Stomach (tissue), 9 donors: Measurements from ENCODE around the gene PDXK. TPM values are rescaled to one million over a fixed set of nuclear protein-coding genes. Genes with fewer than 3 reads are reported as not detected.

Experiments used
- DNase-seq, 2 donors: peaks; one replicate each; pipeline versions ENCODE4 v3.0.0 to v3.0.0-alpha.2; 2013 to 2019
- H3K27ac ChIP-seq, 5 donors: fragments of 200-600 bp in 4 of 5; sonication (generic) in 4 of 5; one replicate each; pipeline ENCODE4 v1.5.1; 2013 to 2019; ENCODE audit warnings: mild to moderate bottlenecking in 1 of 5, moderate library complexity in 1 of 5
- H3K27me3 ChIP-seq, 3 donors: fragments of 200-600 bp; sonication (generic); one replicate each; pipeline ENCODE4 v1.5.1; 2017 to 2019; ENCODE audit warnings: mixed run types in 1 of 3
- H3K36me3 ChIP-seq, 4 donors: fragments of 200-600 bp; sonication (generic); 1 replicate in 3 of 4; 2 replicates in 1 of 4; pipeline ENCODE4 v1.5.1; 2016 to 2019
- H3K4me1 ChIP-seq, 4 donors: fragments of 200-600 bp; sonication (generic); one replicate each; pipeline ENCODE4 v1.5.1; 2016 to 2019
- H3K4me3 ChIP-seq, 4 donors: fragments of 200-600 bp; sonication (generic) in 3 of 4; one replicate each; pipeline ENCODE4 v1.5.1; 2016 to 2019; ENCODE audit warnings: mild to moderate bottlenecking in 1 of 4
- H3K9me3 ChIP-seq, 4 donors: fragments of 200-600 bp; sonication (generic); one replicate each; pipeline ENCODE4 v1.5.1; 2016 to 2019
- CTCF ChIP-seq, 7 experiments: fragments of 450-650 bp in 4 of 7; fragments of 200-600 bp in 3 of 7; sonication (generic) in 3 of 7; IDR thresholded peaks; one replicate each; pipeline ENCODE4 v1.5.1; 2016 to 2019; ENCODE audit warnings: antibody characterized with exemption in 7 of 7, control low read depth in 2 of 7, mild to moderate bottlenecking in 1 of 7
- EP300 ChIP-seq: sonication (generic); formaldehyde crosslinking; IDR thresholded peaks from one replicate; pipeline ENCODE4 v1.6.1; 2017; ENCODE audit warnings: antibody characterized with exemption
- POLR2A ChIP-seq, 4 donors: fragments of 450-650 bp; IDR thresholded peaks; one replicate each; pipeline ENCODE4 v1.6.1; 2016; ENCODE audit warnings: antibody characterized with exemption in 4 of 4, control low read depth in 2 of 4, mild to moderate bottlenecking in 1 of 4, moderate library complexity in 1 of 4
- POLR2AphosphoS5 ChIP-seq, 3 donors: sonication (generic); formaldehyde crosslinking; IDR thresholded peaks; one replicate each; pipeline ENCODE4 v1.6.1; 2016; ENCODE audit warnings: antibody characterized with exemption in 3 of 3
- WGBS, 5 donors: extraction: QIAGEN DNeasy Blood & Tissue Kit in 3 of 5; methylation state at CpG; one replicate each; pipeline versions ENCODE4 v1.1.5 to v1.1.7; 2013 to 2018; 5-methylcytosine and 5-hydroxymethylcytosine counted together
- intact Hi-C: fragments of 100-400 bp; cut with DNase I; formaldehyde crosslinking; loops from one replicate; pipeline ENCODE4 v1.15.1; 2023; ENCODE audit warnings: low total_unique reads
- polyA plus RNA-seq, 3 donors: library from polyadenylated mRNA; stranded (reverse); fragments of 200-250 nt; gene quantifications; one replicate each; pipeline ENCODE4 v1.2.3, GENCODE V29; 2013
- total RNA-seq, 5 donors: library from RNA; depleted of rRNA; stranded (reverse); fragments of >200 nt; gene quantifications; one replicate each; pipeline versions ENCODE4 v1.1.0 to v1.2.3, GENCODE V29; 2014 to 2016
- donor health status: healthy with polysubstance abuse.
- donor health status: Bipolar disorder and iron deficiency.
- donor health status: healthy.

PDXK gene
- total and polyA plus RNA-seq, 8 donors: 36.7 to 139 (median 52.3) TPM

DNA sequence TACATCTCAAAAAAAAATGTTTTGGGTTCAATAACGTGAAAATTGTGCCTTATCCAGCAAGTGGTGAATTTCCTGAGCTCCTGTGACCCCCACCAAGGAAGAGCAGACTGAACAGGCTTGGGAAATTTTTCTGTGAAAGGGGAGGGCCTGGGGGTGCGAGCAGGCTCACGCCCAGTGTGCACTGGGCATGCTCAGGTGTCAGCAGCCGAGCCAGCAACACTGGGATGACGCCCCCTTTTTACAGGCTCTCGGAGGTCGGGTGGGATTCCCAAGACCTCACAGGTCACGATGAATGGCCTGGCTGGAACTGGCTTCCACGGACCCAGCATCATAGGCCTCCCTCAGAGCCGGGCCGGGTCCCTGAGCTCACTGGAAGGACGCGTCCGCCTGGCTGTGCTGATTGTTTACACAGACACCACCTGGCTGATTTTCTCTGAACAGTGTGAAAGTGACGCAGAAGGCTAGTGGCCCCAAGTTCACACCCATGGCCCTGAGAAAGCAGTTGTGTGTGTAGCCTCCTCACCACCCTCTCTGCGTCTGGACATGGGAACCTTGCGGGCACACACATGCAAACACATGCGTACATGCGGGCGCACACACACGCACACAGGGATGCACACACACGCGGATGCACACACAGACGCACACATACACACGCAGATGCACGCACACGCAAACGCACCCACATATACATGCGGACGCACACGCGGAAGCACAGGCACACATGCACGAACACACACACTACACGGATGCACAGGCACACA lies 48.0 kb downstream of the PDXK start:
- Histone ChIP-seq H3K4me1 (peaks cover 11 to 29% (median 22%) of the 10 kb centered on the region in 4 donors), H3K27me3 (no peaks in the 10 kb centered on the region), H3K27ac (peak overlapping the region in 2 of 5 donors; percentile 80 to 81), H3K4me3 (no peak overlapping the region), H3K36me3 (peaks cover 7 to 20% (median 14%) of the 10 kb centered on the region in 4 donors), H3K9me3 (no peaks in the 10 kb centered on the region)
- 68 to 72% (median 69%) methylated on average over 28 to 34 of the region's 34 CpGs for WGBS, 5 donors
- intact Hi-C loops: loop anchor here (5.0 kb wide), 1 partner anchor 35 kb away; no protein-coding TSS in a partner anchor
- peak in 1 of 2 donors; percentile 72 for DNase-seq
- TF ChIP-seq POLR2AphosphoS5 (IDR thresholded peaks at IDR 0.05): no peak
- TF ChIP-seq EP300: no peak
- no peak for TF ChIP-seq POLR2A (IDR thresholded peaks at IDR 0.05)
- TF ChIP-seq CTCF (IDR thresholded peaks at IDR 0.05): no peak

DNA sequence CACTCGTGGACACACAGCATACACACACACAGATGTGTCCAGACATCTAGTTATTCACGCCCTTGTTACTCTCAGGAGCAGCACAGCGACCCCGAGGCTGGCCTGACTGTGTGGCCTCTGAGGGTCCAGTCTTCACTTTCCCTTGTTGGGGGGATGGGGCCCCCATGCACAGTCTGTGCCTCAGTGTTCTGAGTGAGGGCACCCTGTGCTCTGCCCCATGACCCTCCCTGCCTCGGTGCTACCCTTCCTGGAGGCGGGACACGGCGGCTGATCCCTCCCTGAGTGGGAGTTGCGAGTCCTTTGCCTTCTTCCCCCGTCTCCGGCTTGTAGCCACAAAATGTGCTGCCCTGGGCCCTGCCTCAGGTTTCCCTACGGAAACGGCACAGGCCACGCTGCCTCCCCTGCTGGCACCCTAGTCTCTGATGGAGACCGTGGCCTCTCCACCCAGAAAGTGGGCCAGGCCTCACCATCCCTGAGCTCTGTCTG lies 48.6 kb downstream of the PDXK start:
- no peak overlapping the region for H3K4me3 ChIP-seq
- intact Hi-C loops: loop anchor here (5.0 kb wide), 1 partner anchor 35 kb away; no protein-coding TSS in a partner anchor
- TF ChIP-seq EP300 (no peak), CTCF (IDR thresholded peaks at IDR 0.05) (no peak), POLR2AphosphoS5 (IDR thresholded peaks at IDR 0.05) (no peak), POLR2A (IDR thresholded peaks at IDR 0.05) (no peak)
- H3K9me3 ChIP-seq: no peaks in the 10 kb centered on the region
- peaks cover 5 to 18% (median 8%) of the 10 kb centered on the region in 4 donors for H3K36me3 ChIP-seq
- no peak for DNase-seq
- 65 to 86% (median 74%) methylated on average over 11 to 15 of the region's 15 CpGs for WGBS, 5 donors
- peak overlapping the region; percentile 64 to 81 (median 73) for H3K27ac ChIP-seq
- H3K4me1 ChIP-seq: peaks cover 11 to 29% (median 22%) of the 10 kb centered on the region in 4 donors
- H3K27me3 ChIP-seq: no peaks in the 10 kb centered on the region

DNA sequence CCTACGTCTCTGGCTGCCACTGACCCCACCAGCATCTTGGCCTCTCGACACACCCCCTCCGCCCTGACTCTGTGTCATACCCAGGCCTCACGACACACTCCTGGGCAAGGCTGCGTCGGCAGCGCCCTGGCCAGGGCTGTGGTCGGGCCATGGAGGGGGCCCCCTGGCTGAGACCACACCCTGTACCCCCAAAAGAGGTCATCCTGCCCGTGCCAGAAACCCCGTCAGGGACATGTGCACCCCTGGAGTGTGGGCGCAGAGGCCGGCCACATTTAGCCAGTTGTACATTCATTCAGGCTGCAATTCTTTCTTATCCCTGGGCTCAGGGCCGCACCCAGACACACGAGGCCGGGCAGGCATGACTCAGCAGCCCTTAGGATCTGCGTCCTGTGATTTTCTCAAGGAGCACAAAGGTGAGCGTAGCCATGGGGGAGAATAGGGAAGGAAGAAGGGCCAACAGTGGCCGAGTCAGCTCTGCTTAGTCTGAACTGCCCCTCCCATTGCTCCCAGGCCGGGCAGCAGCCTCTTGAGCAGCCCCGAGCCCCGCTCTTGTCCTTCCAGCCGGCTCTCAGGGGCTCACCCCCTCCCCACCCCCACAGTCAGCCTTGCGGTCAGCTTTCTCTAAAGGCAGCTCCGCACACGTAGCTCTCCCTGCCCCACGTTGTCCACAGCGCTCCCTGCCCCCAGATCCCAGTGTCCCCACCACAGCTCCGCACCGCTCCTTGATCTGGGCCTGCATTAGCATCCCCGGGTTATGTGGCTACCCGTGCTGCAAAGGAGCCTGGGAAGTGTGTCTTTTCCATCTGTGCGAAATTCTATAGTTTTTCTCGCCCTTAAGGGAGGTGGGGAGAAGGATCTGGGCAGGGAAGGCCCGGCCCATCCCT lies 49.3 kb downstream of the PDXK start:
- no peaks in the 10 kb centered on the region for H3K27me3 ChIP-seq
- no peak overlapping the region for H3K4me3 ChIP-seq
- no peaks in the 10 kb centered on the region for H3K9me3 ChIP-seq
- 39 to 56% (median 43%) methylated on average over 19 to 34 of the region's 34 CpGs for WGBS, 5 donors
- TF ChIP-seq EP300: no peak
- TF ChIP-seq POLR2AphosphoS5 (IDR thresholded peaks at IDR 0.05): peak in 2 of 3 donors; percentile 33 to 69
- no peak for TF ChIP-seq CTCF (IDR thresholded peaks at IDR 0.05)
- TF ChIP-seq POLR2A (IDR thresholded peaks at IDR 0.05): no peak
- peak overlapping the region; percentile 64 to 81 (median 73) for H3K27ac ChIP-seq
- intact Hi-C loops: loop anchor here (5.0 kb wide), 1 partner anchor 36 kb away; no protein-coding TSS in a partner anchor
- H3K36me3 ChIP-seq: peaks cover 5 to 18% (median 9%) of the 10 kb centered on the region in 4 donors
- H3K4me1 ChIP-seq: peaks cover 11 to 29% (median 22%) of the 10 kb centered on the region in 4 donors
- DNase-seq: peak; percentile 74 to 92

DNA sequence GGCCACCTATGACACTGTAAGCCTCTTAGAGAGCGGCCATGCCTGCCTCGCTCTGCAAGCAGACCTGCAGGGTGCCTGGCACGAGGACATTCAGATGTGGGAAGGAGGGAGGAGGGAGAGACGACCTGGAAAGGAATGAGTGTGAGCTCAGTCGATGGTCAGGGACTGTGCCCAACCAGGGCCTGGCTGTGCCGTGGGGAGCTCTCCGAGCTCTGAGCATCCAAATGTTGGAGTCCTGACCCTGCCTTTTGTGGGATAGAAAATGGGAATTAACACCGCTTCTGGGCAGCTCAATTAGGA lies 49.9 kb downstream of the PDXK start:
- DNase-seq: no peak
- H3K27ac ChIP-seq: peak overlapping the region in 4 of 5 donors; percentile 64 to 81 (median 70)
- TF ChIP-seq POLR2AphosphoS5 (IDR thresholded peaks at IDR 0.05) (no peak), CTCF (IDR thresholded peaks at IDR 0.05) (no peak)
- H3K27me3 ChIP-seq: no peaks in the 10 kb centered on the region
- H3K9me3 ChIP-seq: no peaks in the 10 kb centered on the region
- intact Hi-C loops: loop anchor here (5.0 kb wide), 1 partner anchor 37 kb away; no protein-coding TSS in a partner anchor
- H3K4me1 ChIP-seq: peaks cover 11 to 30% (median 22%) of the 10 kb centered on the region in 4 donors
- WGBS, 5 donors: 60 to 73% (median 69%) methylated on average over 8 of the region's 8 CpGs
- peaks cover 10 to 18% (median 13%) of the 10 kb centered on the region in 4 donors for H3K36me3 ChIP-seq
- no peak overlapping the region for H3K4me3 ChIP-seq
